Measurements from ENCODE around the gene UBLCP1.

DNA sequence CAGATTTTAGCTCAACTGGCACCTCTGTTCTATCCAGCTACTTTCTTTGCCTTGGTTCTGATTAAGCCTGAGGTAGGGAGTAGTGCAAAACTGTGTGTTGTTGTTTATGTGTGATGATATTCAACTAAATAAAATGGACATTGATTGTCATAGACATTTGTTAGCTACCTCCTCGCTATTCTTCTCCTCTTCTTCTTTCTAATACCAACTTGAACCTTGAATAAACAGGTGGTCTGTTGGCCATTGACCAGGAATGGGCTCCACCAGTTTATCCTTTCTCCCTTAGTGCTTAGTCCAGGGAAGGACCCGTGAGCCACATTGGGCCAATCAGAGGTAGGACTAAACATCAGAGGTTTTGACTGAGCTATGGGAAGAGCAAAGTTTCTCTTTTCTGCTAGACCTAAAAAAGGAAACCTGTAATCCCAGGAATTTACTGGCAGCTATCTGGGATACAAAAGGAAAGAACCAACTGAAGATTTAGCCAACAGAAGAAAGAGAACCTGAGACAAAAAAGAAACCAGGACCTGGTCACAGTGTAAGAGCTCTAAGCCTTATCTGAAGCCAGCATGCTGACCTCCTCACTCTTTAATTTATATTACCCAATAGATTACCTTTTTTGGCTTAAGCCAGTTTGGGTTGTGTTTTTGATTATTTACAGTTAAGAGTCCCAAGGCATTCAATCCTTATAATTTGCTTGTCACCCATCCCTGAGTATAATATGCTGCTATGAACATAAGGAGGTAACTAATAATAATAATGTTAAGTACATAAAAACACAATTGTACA lies 48.4 kb upstream of the UBLCP1 start:
- TF ChIP-seq, protein P1, sequence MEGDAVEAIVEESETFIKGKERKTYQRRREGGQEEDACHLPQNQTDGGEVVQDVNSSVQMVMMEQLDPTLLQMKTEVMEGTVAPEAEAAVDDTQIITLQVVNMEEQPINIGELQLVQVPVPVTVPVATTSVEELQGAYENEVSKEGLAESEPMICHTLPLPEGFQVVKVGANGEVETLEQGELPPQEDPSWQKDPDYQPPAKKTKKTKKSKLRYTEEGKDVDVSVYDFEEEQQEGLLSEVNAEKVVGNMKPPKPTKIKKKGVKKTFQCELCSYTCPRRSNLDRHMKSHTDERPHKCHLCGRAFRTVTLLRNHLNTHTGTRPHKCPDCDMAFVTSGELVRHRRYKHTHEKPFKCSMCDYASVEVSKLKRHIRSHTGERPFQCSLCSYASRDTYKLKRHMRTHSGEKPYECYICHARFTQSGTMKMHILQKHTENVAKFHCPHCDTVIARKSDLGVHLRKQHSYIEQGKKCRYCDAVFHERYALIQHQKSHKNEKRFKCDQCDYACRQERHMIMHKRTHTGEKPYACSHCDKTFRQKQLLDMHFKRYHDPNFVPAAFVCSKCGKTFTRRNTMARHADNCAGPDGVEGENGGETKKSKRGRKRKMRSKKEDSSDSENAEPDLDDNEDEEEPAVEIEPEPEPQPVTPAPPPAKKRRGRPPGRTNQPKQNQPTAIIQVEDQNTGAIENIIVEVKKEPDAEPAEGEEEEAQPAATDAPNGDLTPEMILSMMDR (IDR thresholded peaks at IDR 0.05), result no peak
- no peak for TF ChIP-seq EZH2 (IDR thresholded peaks at IDR 0.05; ENCODE audit: borderline replicate concordance, insufficient read depth, low read depth, low read length, poor library complexity, severe bottlenecking)
